Heart left ventricle (tissue), 13 donors: ENCODE data around the gene TWF1.

Experiments
- CTCF ChIP-seq, 12 donors: fragments of 200-600 bp; sonication (generic) in 4 of 12; IDR thresholded peaks; one replicate each; pipeline versions ENCODE4 v1.5.0 to v1.8.0; 2018 to 2022; ENCODE audit warnings: antibody characterized with exemption in 12 of 12, mild to moderate bottlenecking in 5 of 12
- POLR2A ChIP-seq, 2 donors: fragments of 450-650 bp; IDR thresholded peaks; one replicate each; pipeline ENCODE4 v1.6.1; 2017; ENCODE audit warnings: antibody characterized with exemption in 2 of 2, mild to moderate bottlenecking in 2 of 2, moderate library complexity in 2 of 2
- donor health status: ischemic (EF 13 %, LVEDD 7.1; RV severe dilation, severe dysfunction).
- donor health status: DM: no; HTN: yes; CAD: no.
- donor health status: DM: no; HTN: no; CAD: no.
- donor health status: ischemic (EF 25% LVEDD 6.9; RV normal size, moderate dysfunction).
- donor health status: ischemic (EF 25% LVEDD 5.7; RV mildly dilated, moderate dysfunction).
- donor health status: ischemic (EF 35%, LVEDD 5.7; RV mildly dilated, moderate dysfunction).
- donor health status: nonischemic (EF 11% LVEDD 7.7; RV severe dilation, severe dysfunction).
- donor health status: DM: yes; HTN: yes; CAD: no.
- donor health status: PGD.
- donor health status: ischemic (EF 29% LVEDD 5.4; RV normal size, mild dysfunction).
- donor health status: nonischemic (EF 23%, LVEDD 6.1; RV moderate dilation, normal function).

GRCh38 chr12:43840338-43840737, 34.2 kb upstream of the TWF1 start:
- TF ChIP-seq CTCF (IDR thresholded peaks at IDR 0.05) (no peak), POLR2A (IDR thresholded peaks at IDR 0.05) (no peak)
